ENCODE measurements around the gene PIERCE2. TPM values are rescaled to one million over a fixed set of nuclear protein-coding genes. Genes with fewer than 3 reads are reported as not detected.

PIERCE2 gene
- total and polyA plus RNA-seq, 2 of the 4 experiments (the other 2 are of a cell fraction), result 0.36 to 0.48 TPM

GRCh38 chr15:55366981-55367380 is 41.3 kb upstream of the PIERCE2 start:
- Histone ChIP-seq H3K9me3 (ENCODE audit: control insufficient read depth, insufficient read depth, low read length) (no peaks in the 10 kb centered on the region), H3K18ac (ENCODE audit: low read depth, low read length) (no peak overlapping the region), H3K36me3 (ENCODE audit: control insufficient read depth, insufficient read depth, low read length) (no peaks in the 10 kb centered on the region), H3K4ac (ENCODE audit: low read depth, low read length) (no peak overlapping the region), H2AK5ac (ENCODE audit: low read depth, low read length) (no peak overlapping the region), H2BK5ac (ENCODE audit: low read depth, low read length, poor library complexity, severe bottlenecking) (no peak overlapping the region), H4K20me1 (ENCODE audit: insufficient read depth, low read length) (no peaks in the 10 kb centered on the region), H3K9ac (ENCODE audit: low read depth, low read length) (no peak overlapping the region), H4K5ac (ENCODE audit: low read depth, low read length) (no peak overlapping the region), H3K56ac (ENCODE audit: extremely low read depth, insufficient read depth, low read length) (no peak overlapping the region), H3K79me1 (ENCODE audit: low read depth in 1 of 2, low read length in 2 of 2) (no peaks in the 10 kb centered on the region), H3K14ac (replicated peaks; ENCODE audit: low read depth, low read length) (no peak overlapping the region), H3K27ac (ENCODE audit: insufficient read depth, low read length) (no peak overlapping the region), H3K4me2 (ENCODE audit: low read depth, low read length) (no peak overlapping the region), H3K9me1 (ENCODE audit: insufficient read depth, low read length) (0 out of 2 replicates have a peak, but pooled peaks cover 2% of the 10 kb centered on the region), H2BK120ac (ENCODE audit: low read depth, low read length) (no peak overlapping the region), H3K27me3 (ENCODE audit: control insufficient read depth, insufficient read depth, low read length) (no peaks in the 10 kb centered on the region), H4K91ac (ENCODE audit: insufficient read depth, low read depth, low read length) (no peak overlapping the region), H2AK9ac (replicated peaks; ENCODE audit: low read depth, low read length, poor library complexity) (no peak overlapping the region), H2BK15ac (ENCODE audit: low read depth, low read length) (no peak overlapping the region), H4K8ac (ENCODE audit: low read depth in 2 of 2, low read length in 2 of 2) (no peak overlapping the region), H3K4me3 (ENCODE audit: insufficient read depth, low read depth, low read length) (no peak overlapping the region), H2BK20ac (ENCODE audit: low read depth, low read length) (no peak overlapping the region), H3K23ac (ENCODE audit: low read depth, low read length) (no peak overlapping the region), H2AFZ (replicated peaks; ENCODE audit: low read length, poor library complexity) (no peak overlapping the region), H3K4me1 (ENCODE audit: control insufficient read depth, insufficient read depth, low read length) (no peaks in the 10 kb centered on the region)
- in situ Hi-C loops (cut with MboI; ENCODE audit: low sequenced_read_pairs) (no loop called here), intact Hi-C loops (cut with micrococcal nuclease) (no loop called here), dilution Hi-C loops (cut with HindIII; ENCODE audit: low sequenced_read_pairs, unreplicated experiment) (no loop called here)
- BruUV-seq (replicated peaks), result no TSS peak
- no peak for DNase-seq
- TF ChIP-seq MAFK (IDR thresholded peaks at IDR 0.05; ENCODE audit: low read depth, low read length) (no peak), SMC3 (IDR thresholded peaks at IDR 0.05; ENCODE audit: low read depth, low read length) (no peak), CHD1 (IDR thresholded peaks at IDR 0.05; ENCODE audit: low read depth, low read length) (no peak), ELK1 (IDR thresholded peaks at IDR 0.05; ENCODE audit: borderline replicate concordance, low read depth, low read length) (no peak), RFX5 (IDR thresholded peaks at IDR 0.05; ENCODE audit: low read depth, low read length) (no peak), POLR2A (IDR thresholded peaks at IDR 0.05; ENCODE audit: low read depth, low read length) (no peak), FOS (IDR thresholded peaks at IDR 0.05; ENCODE audit: low read depth, low read length) (no peak), NFE2L2 (IDR thresholded peaks at IDR 0.05; ENCODE audit: low read depth, low read length) (no peak), BHLHE40 (IDR thresholded peaks at IDR 0.05; ENCODE audit: low read depth, low read length) (no peak), CEBPB (IDR thresholded peaks at IDR 0.05; ENCODE audit: low read depth, low read length) (no peak), CTCF (conservative IDR thresholded peaks at IDR 0.05; ENCODE audit: low read depth, low read length) (no peak), RCOR1 (IDR thresholded peaks at IDR 0.05; ENCODE audit: insufficient replicate concordance, low read length) (no peak), USF2 (IDR thresholded peaks at IDR 0.05; ENCODE audit: low read depth, low read length) (no peak), RAD21 (IDR thresholded peaks at IDR 0.05; ENCODE audit: low read length) (no peak), MAZ (IDR thresholded peaks at IDR 0.05; ENCODE audit: borderline replicate concordance, low read depth, low read length) (no peak), MXI1 (IDR thresholded peaks at IDR 0.05; ENCODE audit: borderline replicate concordance, low read depth, low read length) (no peak)
- ChIA-PET CTCF (interaction anchor here (0.6 kb wide), 1 partner anchor 40 kb away, joined by 4 read pairs; no protein-coding TSS in a partner anchor), POLR2A (ENCODE audit: unreplicated experiment) (no interaction called here)
- ATAC-seq (ENCODE audit: low read depth), result no peak
- no CpG with 5 or more reads among the region's 1 CpG for WGBS, 2 experiments (ENCODE audit: extremely low coverage in 2 of 2, insufficient read length in 1 of 2)
